HG03139 (cell line): ENCODE results near the gene FAM111A.

Experiments used
- ATAC-seq: cut with Tn5 transposase; IDR thresholded peaks from one replicate; pipeline ENCODE4 v1.9.1; 2021; ENCODE audit not compliant: unreplicated experiment

The FAM111A gene

GRCh38 chr11:59178402-59178801, 35.7 kb downstream of the FAM111A start:
- no peak for ATAC-seq

GRCh38 chr11:59179121-59179520, 36.5 kb downstream of the FAM111A start:
- ATAC-seq = no peak

- no peak for ATAC-seq
These were observed 37.6 kb downstream of the FAM111A start for GRCh38 chr11:59180168-59180776.

GRCh38 chr11:59180907-59181306, 38.3 kb downstream of the FAM111A start:
- no peak for ATAC-seq

GRCh38 chr11:59181746-59182456, 39.2 kb downstream of the FAM111A start:
- ATAC-seq = no peak

GRCh38 chr11:59182457-59183151, 39.9 kb downstream of the FAM111A start:
- no peak for ATAC-seq

GRCh38 chr11:59183771-59184170, 41.1 kb downstream of the FAM111A start:
- no peak for ATAC-seq

- ATAC-seq = no peak
These were observed 42.2 kb downstream of the FAM111A start for GRCh38 chr11:59184691-59185339.

- no peak for ATAC-seq
These were observed 42.8 kb downstream of the FAM111A start for GRCh38 chr11:59185386-59185945.

- ATAC-seq = no peak
These were observed 43.5 kb downstream of the FAM111A start for GRCh38 chr11:59186130-59186594.

- no peak for ATAC-seq
These were observed 44.4 kb downstream of the FAM111A start for GRCh38 chr11:59187035-59187434.

- no peak for ATAC-seq
These were observed 44.9 kb downstream of the FAM111A start for GRCh38 chr11:59187587-59187986.

- ATAC-seq = no peak
These were observed 46.3 kb downstream of the FAM111A start for GRCh38 chr11:59188954-59189353.

GRCh38 chr11:59189986-59190385, 47.3 kb downstream of the FAM111A start:
- no peak for ATAC-seq

GRCh38 chr11:59191095-59191494, 48.4 kb downstream of the FAM111A start:
- no peak for ATAC-seq

- ATAC-seq = no peak
These were observed 49.2 kb downstream of the FAM111A start for GRCh38 chr11:59191890-59192289.

- ATAC-seq = no peak
These were observed 49.9 kb downstream of the FAM111A start for GRCh38 chr11:59192446-59193020.

GRCh38 chr11:59193587-59194130, 51.0 kb downstream of the FAM111A start:
- ATAC-seq = no peak

- no peak for ATAC-seq
These were observed 52.9 kb downstream of the FAM111A start for GRCh38 chr11:59195586-59195985.

- no peak for ATAC-seq
These were observed 54.1 kb downstream of the FAM111A start for GRCh38 chr11:59196777-59197176.

- no peak for ATAC-seq
These were observed 55.3 kb downstream of the FAM111A start for GRCh38 chr11:59197991-59198390.
